HG02759 (cell line): ENCODE data around the gene VENTX.

Experiments
- ATAC-seq: cut with Tn5 transposase; IDR thresholded peaks from one replicate; pipeline ENCODE4 v1.9.1; 2021; ENCODE audit warnings: mild to moderate bottlenecking, moderate library complexity; ENCODE audit not compliant: unreplicated experiment

Gene VENTX

GRCh38 chr10:133271521-133272300 is 34.1 kb downstream of the VENTX start:
- no peak for ATAC-seq

- ATAC-seq: no peak
Observed at GRCh38 chr10:133272301-133272963, 34.8 kb downstream of the VENTX start.

DNA sequence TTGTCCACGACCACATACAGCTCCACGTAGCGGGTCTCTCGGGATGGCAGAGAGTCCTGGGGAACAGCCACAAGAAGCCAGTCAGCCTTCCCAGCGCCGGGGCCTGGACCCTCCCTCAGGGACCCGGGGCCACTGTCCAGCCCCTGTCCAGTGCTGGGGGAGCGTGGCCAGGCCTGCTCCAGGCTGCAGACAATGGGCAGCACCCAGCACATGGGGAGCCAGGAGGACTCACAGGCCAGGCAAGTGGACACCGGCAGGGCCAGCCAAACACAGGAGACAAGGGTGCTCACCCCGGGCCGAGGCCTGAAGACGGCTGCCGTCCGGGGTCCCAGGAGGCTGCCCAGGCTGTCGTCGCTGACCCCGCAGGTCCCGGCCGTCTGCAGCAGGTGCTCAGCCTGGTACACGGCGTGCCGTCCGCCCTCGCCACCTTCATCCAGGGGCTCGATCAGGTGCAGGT is 35.3 kb downstream of the VENTX start:
- ATAC-seq: no peak

- no peak for ATAC-seq
Observed at GRCh38 chr10:133273534-133274143, 36.0 kb downstream of the VENTX start.

- ATAC-seq: peak; percentile 57
Observed at GRCh38 chr10:133274751-133275683, 37.4 kb downstream of the VENTX start.

GRCh38 chr10:133275684-133276092 is 38.0 kb downstream of the VENTX start:
- ATAC-seq: peak; percentile 36

- ATAC-seq: no peak
Observed at GRCh38 chr10:133276100-133276434, 38.4 kb downstream of the VENTX start.

GRCh38 chr10:133276435-133277201 is 39.0 kb downstream of the VENTX start, which contains the start of gene ADAM8:
TSS of gene ADAM8 (minus strand) at chr10:133276868. CDS start at chr10:133276817, 51 bp downstream.
- peak; percentile 48 for ATAC-seq

DNA sequence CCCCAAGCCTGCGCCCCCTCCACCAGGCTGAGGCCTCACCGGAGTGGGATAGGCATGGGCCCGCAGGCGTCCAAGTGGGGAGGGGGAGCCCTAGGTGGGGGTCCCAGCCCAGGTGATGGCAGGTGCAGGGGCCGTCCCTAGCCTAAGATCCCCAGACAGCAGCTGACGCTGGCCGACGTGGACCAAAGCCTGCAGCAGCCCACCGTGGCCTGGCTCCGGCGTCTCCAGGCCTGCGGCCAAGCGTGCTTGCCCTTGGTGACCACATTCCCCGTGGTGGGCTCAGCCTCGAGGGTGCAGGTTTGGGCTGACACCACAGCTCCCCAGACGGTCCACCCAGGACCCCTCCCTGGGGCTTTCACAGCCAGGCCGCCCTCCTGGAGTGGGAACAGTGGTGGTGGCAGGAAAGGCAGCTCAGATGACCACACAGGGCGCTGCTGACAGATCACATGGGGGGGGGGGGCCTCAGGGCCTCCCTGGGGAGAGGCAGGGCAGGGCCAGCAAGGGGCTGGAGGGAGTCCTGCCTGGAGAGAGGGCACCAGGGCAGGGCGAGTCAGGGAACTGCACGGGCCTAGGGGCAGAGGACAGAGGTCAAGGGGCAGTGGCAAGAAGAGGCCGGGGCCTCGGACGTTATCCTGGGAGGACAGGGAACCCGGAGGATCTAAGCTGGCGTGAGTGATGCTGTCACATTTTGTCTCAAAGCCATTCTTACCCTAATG is 39.8 kb downstream of the VENTX start:
- no peak for ATAC-seq

DNA sequence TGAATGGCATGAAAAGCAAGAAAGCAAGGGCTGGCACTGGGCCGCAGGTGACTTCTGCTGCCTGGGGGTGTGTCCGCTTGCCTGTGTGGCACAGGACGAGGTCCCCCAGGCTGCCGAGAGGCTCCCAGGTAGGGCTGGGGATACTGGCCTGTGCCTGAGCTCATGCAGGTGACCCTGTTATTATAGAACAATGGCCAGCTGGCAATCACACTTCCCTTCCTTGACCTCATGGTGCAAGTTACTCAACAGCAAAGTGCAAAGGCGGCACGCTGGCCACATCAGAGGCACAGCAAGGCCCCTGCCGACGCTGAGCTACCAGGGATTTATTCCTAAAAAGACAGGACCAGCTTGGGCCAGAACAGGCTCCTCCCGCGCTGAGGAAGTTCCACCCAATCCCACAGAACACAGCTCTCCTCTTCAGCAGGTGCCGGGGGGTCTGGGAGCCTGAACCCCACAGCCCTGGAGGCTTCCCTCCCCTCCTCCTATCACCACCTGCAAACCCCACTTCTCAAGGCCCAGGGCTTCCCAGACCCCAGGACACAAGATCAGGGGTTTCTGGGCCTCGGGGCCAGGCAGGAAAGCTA is 40.4 kb downstream of the VENTX start:
- no peak for ATAC-seq

GRCh38 chr10:133278577-133279265 is 41.1 kb downstream of the VENTX start:
- ATAC-seq: peak; percentile 43

GRCh38 chr10:133279326-133280226 is 41.9 kb downstream of the VENTX start:
- no peak for ATAC-seq

GRCh38 chr10:133280391-133281059 is 42.9 kb downstream of the VENTX start:
- no peak for ATAC-seq

GRCh38 chr10:133281084-133281483 is 43.4 kb downstream of the VENTX start:
- no peak for ATAC-seq

- ATAC-seq: no peak
Observed at GRCh38 chr10:133281628-133282372, 44.1 kb downstream of the VENTX start.

- ATAC-seq: no peak
Observed at GRCh38 chr10:133282846-133283390, 45.3 kb downstream of the VENTX start.
